Stimulated activated CD8-positive, alpha-beta memory T cell treated with anti-CD3 and anti-CD28 coated beads, Interleukin-12 subunit alpha, Interleukin-12 subunit beta, amount 100 ng/mL, for 24 hours (primary cell): Measurements from ENCODE around the gene MSI1.
"Not testable (repeated sequence)": the region's sequence is repeated elsewhere in the genome, so short reads cannot be mapped to it uniquely, and the experiment has no call there.

Experiments used
- DNase-seq: peaks from one replicate; pipeline ENCODE4 v3.0.0-alpha.2; 2020; ENCODE audit errors: extremely low read depth

MSI1 gene

DNA sequence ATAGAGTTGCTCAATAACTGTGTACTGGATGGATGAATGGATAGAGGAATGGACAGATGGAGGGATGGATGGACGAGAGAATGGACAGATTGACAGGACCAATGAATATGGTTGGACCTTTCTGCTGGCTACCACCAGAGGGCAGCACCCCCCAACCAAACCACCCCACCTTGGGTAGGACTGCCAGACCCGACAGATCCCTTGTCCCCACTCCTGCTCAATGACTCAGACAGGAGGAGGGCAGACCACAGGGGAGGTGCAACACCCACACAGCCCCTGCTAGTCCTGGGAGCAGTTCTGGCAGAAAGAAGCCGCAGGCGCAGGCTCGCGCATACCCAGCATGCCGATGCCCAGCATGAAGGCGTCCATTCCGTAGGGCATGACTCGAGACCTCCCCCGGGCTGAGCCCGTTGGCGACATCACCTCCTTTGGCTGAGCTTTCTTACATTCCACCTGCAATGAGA, 12.4 kb downstream of the MSI1 start:
- DNase-seq, result peak; percentile 42

DNA sequence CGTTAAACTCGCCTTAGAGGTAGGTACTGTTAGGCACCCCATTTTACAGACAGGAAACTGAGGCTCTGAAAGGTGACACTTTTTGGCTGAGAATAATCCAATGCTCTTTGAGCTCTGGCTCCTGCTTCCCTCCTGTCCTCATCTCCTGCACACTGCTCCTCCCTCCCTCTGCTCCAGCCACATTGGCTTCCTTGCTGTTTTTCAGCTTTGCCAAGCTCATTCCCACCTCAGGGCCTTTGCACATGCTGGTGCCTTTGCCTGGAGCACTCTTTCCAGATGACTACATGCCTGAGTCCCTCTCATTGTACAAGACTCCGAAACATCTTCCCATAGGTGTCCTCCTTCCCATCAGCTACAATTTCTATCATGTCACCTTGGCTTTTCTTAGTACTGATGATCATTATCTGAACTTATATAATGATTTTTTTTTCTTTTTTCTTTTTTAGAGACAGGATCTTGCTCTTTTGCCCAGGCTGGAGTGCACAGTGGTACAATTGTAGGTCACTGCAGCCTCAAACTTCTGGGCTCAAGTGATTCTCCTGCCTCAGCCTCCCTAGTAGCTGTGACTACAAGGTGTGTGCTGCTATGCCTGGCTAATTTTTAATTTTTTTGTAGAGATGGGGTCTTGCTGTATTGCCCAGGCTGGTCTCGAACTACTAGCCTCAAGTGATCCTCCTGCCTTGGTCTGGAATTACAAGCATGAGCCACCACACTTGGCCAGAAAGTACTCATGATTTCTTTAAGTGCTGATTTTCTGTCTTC, 15.2 kb downstream of the MSI1 start:
- DNase-seq, result no peak

DNA sequence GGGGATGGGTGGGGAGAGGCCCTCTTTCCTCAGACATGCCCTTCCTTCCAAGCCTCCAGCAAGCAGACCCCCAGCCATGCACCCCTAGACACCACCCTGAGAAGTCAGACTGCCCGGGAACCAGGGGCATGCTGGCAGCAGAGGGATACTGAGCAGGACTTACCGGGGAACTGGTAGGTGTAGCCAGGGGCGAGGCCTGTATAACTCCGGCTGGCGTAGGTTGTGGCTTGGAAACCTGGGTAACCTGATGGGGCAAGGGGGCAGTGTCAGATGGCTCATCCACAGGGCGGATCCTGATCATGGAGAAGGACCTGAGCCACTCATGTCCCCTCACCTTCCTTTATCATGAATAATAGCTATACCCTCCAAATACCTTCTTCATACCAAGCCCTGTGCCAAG, 15.8 kb downstream of the MSI1 start:
- no peak for DNase-seq

DNA sequence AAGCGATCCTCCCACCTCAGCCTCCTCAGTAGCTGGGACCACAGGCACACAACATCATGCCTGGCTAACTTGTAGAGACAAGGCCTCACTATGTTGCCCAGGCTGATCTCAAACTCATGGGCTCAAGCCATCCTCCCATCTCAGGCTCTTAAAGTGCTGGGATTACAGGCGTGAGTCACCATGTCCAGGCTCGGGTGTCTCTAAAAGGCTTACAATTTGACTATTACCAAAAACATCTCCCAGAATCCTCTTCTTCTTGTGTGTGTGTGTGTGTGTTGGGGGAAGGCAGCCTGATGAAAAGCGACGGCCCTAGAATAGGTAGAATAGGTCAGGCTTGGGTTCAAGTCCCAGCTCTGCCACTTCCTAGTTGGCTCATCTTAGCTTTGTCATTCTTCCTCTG, 16.8 kb downstream of the MSI1 start:
- DNase-seq, result no peak

DNA sequence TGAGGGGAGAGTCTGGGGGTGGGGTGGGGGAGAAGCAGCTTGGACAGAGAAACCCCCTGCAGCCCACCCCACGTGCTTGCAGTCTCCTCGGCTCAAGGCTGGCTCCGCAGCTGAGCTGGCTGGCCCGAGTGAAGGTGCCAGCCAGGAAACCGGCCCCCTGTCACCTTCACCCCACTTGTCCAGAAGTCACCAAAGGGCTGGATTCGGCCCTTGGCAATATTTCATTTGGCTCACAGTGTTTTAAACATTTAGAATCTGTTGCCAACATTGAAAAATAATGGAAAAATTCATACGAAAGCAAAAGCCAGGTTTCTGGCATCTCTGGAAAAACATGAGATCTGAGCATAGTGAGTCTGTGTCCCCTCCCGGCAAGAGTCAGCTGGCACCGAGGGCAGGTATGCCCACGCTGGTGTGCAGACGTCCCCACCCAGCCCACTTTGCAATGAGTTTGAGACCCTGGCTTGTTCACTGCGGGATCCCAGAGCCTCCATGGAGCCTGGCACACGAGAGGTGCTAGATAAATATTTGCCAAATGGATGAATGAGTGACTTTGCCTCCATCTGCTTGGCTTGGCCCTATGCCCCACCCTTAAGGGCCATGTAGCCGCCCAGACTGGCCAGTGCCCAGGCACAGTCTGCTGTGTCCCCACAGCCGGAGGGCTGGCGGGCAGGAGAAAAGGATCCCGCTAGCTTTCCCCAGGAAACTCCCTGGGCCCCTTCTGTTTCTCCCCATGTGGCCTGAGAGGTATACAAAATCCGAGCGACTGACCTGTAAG, 18.2 kb downstream of the MSI1 start:
- DNase-seq, result no peak

DNA sequence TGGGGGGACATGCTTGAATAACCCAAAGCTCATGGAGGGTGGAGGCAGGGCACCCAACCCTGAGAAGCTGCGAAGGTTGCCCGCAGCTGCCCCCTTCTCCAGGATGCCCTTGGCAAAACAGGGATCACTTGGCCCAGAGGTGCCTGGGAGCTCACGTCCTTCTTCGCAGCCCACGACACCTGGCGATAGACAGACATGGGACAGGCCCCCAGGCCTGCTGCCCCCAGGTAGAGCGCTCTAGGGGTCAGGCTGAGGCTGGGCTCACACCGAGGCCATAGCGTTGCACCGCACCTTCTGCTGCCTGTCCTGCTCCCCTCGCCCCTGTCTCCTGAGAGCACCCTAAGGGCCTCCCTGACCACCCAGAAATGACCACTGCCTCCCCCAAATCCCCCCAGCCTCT, 21.2 kb downstream of the MSI1 start:
- DNase-seq, result no peak

DNA sequence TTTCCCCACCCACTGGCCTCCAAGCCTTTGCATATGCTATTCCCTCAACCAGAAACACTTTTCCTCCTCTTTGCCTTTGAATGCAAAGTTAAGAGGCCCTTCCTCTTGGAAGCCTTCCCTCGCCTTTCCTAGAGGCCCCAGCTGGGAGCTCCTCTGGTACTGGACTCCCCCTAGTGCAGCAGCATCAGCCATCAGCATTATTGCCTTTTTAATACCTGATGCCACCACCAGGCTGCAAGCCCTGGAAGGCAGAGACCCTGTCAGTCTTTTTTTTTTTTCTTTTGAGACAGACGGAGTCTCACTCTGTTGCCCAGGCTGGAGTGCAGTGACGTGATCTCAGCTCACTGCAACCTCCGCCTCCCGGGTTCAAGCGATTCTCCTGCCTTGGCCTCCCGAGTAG, 22.3 kb downstream of the MSI1 start:
- DNase-seq, result no peak

DNA sequence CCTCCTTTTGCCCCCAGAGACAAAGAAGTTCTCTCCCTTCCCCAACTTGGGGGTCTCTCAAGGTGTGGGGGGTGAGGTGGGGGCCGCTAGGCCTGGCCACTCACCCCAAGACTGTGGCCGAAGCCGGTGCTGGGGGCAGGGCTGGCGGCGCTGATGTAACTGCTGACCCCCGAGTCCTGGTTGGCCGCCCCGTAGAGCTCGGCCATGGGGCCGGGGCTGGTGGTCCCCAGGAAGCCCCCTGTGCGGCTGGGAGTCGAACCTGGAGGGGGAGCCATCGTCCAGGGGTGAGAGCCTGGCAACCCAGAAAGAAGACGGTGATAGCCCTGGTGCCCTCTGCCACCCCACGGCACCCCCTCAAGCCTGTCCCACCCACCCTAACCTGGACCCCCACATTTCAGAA, 22.9 kb downstream of the MSI1 start:
- no peak for DNase-seq

DNA sequence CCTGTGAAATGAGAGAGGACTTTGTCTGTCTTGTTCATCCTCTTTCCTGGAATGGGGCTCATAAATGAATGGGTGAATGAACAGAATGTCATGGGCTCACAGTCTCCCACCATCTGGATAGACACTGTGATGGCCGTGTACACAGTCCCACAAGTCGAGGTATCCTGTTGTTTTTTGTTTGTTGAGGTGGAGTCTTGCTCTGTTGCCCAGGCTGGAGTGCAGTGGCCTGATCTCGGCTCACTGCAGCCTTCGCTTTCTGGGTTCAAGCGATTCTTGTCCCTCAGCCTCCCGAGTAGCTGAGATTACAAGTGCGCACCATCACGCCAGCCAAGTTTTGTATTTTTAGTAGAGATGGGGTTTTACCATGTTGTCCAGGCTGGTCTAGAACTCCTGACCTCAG, 25.3 kb downstream of the MSI1 start:
- no peak for DNase-seq

DNA sequence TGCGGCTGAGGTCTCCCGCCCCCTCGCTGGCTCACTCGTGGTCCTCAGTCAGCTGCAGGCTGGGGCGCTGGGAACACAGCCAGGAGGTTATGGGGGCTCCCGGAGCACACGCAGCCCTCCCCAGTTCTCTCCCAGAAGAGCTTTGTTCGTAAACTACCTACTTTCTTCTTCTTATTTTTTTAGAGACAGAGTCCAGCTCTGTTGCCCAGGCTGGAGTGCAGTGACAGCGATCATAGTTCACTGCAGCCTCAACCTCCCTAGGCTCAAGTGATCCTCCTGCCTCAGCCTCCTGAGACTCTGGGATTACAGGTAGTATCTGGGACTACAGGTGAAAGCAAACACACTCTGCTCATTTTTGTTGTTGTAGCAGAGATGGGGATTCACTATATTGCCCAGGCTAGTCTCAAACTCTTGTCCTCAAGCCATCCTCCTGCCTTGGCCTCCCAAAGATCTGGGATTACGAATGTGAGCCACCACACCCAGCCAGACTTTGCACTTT, 25.9 kb downstream of the MSI1 start:
- no peak for DNase-seq

DNA sequence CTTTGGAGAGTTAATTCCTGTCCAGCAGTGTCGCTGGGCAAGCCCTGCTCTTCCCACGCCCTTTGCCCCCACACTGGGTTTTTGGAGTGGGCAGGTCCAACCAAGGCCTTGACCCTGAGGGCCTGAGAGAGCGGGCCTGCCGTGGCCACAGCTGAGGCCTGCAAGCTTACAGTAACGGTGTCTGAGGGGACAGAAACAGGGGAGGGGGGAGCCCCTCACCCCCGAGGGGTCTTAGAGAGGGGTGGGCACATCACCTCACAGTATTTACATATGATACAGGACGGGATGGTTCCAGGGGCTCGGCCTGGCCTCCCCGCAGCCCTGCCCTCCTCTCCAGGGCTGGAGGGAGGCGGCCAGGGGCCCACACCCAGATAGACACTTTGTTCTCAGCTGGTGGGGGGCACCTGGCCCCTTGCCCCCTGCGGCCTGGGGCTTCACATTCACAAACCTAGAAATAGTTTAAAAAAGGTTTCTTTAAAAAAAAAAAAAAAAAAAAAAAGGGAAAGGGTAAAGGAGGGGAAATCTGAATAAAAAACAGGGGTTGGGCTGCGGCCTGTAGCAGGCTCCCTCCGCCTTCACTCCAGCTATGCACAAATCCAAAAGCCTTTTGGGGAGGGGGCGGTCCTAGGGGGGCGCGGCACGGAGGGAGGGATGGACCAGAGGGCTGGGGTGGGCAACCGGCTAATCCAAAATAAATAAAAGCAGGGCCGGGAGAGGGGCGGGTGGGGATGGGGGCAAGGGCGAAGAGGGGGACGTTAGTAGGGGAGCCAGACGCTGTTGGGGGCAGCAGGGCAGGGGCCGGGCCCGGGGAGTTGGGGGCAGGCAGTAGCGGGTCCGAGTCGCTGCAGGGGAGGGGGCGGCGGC, 26.6 kb downstream of the MSI1 start:
- no peak for DNase-seq

DNA sequence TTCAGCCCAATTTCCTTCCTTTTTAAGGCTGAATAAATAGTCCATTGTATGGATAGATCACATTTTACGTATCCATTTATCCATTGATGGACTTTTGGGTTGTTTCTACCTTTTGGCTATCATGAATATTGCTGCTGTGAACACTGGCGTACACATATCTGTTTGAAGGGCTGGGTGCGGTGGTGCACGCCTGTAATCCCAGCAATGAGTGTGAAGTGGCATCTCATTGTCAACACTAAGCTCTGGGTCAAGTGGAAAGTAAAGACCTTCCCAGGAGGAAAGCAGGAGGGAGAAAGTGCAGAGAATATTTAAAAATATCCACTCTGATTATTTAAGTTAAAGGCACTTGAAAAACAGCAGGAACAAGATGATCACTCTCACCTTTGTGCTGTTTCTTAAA, 29.7 kb downstream of the MSI1 start:
- DNase-seq, result no peak

DNA sequence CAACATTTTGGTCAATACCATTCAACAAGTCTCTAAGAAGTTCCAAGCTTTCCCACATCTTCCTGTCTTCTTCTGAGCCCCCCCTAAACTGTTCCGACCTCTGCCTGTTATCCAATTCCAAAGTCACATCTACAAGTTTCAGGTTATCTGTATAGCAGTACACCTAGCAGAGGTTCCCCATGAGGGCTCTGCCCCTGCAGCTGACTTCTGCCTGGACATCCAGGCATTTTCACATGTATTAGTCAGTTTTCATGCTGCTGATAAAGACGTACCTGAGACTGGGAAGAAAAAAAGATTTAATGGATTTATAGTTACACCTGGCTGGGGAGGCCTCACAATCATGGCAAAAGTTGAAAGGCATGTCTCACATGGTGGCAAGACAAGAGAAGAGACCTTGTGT, 31.2 kb downstream of the MSI1 start:
- DNase-seq, result no peak

DNA sequence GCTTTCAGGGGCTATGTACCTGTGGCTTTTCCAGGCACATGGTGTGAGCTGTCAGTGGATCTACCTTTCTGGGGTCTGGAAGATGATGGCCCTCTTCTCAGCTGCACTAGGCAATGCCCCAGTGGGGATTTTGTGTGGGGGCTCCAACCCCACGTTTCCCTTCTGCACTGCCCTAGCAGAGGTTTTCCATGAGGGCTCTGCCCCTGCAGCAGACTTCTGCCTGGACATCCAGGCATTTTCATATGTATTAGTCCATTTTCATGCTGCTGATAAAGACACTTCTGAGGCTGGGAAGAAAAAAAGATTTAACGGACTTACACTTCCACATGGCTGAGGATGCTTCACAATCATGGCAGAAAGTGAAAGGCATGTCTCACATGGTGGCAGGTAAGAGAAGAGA, 32.6 kb downstream of the MSI1 start:
- DNase-seq, result not testable (repeated sequence)

DNA sequence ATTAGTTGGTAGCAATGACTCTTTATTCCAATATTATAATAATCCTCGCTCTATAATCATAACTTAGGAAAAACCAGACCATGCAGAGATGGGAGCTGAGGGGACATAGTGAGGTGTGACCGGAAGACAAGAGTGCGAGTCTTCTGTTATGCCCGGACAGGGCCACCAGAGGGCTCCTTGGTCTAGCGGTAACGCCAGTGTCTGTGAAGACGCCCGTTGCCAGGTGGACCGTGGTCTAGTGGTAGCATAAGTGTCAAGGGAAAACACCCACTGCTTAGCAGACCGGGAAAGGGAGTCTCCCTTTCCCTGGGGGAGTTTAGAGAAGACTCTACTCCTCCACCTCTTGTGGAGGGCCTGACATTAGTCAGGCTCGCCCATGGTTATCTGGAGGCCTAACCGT, 33.5 kb downstream of the MSI1 start:
- not testable (repeated sequence) for DNase-seq

DNA sequence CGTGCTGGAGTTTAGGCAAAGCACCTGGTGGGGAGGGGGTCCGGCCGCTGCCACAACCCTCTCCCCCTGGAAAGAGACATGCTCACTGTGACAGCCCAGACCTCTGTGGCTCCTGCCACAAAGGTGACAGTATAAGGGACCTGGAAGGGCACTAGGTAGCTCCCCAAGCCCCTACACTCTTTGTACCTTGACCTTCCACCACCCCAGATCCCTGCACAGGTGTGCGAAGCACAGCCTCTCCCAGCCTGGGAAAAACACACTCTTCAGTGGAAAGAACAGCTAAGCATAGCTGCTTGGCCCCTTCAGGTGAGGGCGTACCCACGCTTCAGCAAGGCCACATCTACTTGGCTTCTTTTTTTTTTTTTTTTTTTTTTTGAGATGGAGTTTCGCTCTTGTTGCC, 36.4 kb downstream of the MSI1 start:
- DNase-seq, result no peak

DNA sequence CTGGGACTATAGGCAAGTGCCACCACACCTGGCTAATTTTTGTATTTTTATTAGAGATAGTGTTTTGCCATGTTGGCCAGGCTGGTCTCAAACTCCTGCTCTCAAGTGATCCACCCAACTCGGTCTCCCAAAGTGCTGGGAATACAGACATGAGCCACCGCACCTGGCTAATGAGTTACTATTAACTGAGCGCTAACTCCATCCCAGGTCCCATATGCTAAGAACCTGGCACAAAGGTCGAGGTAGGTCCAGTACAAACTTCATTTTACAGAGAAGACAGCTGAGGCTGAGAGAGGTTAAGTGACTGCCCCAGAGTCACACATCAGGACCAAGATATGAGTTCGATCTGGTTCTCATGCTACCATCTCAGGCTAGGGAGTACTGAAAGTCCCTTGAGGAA, 36.9 kb downstream of the MSI1 start:
- DNase-seq, result no peak

DNA sequence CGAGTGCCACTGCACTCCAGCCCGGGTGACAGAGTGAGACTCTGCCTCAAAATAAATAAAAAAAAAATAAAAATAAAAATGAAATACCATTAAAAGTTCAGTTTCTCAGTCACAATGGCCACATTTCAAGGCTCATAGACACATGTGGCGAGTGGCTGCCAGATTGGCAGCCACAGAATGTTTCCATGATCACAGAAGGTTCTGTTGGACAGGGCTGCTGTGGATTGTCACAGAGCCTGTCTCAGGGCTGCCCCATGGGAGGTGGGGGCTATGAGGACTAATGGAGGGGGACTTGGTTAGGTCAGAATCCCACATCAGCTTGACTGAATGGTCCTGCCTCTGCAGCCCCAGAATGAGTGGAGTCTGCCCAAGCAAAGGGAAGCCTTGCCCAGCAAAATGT, 37.6 kb downstream of the MSI1 start:
- DNase-seq, result no peak

DNA sequence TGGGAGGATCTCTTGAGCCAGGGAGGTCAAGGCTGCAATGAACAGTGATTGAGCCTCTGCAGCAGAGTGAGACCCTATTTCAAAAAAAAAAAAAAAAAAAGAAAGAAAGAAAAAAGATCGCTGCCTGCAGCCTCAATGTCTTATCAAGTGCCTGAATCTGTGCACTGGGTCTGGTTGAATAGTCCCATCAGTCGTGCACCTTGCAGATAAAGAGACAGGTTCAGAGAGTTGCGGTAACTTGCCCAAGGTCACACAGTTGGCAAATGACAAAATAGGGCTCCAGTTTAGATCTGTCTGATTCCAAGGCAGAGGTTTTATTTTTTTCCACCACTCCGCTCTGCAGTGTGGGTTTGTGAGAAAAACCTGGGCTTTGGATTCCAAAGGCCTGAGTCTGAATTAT, 40.7 kb downstream of the MSI1 start:
- no peak for DNase-seq

DNA sequence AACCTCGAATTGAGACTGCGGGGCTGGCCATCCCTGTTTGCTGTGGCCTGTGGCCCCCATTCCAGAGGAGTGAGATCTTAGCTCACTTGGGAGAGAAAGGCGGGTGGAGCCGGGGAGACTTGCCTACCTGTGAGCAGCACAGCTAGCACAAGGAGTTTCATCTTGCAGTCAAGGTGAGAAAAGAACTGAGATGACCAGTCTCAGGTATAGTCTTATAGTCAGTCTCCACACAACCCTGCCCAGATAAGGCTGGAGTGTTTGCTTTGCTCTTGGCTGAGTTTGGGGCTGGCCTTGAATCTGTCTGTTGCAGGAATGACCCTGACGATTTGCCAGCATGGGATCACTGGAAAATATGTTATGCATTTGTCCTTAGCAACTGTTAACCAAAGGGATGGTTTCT, 41.4 kb downstream of the MSI1 start, which contains the start of gene PLA2G1B:
Gene PLA2G1B, minus strand, starts transcription at position 187 of the 400 bp plus-strand sequence. Its CDS starts 26 bp downstream, at position 161.
- DNase-seq, result no peak

DNA sequence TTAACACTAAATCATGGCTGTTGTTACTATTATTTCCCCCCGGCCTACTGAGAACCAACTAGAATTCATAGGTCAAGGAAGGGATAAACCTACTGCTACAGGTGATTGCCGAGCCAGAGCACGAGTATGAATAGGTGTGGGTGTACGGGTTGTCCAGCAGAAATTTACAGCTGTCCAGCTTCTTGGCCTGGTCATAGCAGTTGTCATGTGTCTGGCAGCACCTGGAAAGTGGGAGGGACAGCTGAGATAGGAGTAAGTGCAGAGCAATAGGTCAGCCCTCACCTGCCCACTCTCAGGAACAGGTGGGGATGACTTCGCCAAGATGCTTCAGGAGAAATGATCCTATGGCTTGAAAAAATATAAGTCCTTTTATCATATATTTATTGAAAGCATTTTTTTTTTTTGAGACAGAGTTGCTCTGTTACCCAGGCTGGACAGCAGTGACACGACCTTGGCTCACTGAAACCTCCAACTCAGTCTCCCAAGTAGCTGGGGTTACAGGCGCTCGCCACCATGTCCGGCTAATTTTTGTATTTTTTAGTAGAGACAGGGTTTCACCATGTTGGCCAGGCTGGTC, 44.0 kb downstream of the MSI1 start:
- DNase-seq, result no peak

DNA sequence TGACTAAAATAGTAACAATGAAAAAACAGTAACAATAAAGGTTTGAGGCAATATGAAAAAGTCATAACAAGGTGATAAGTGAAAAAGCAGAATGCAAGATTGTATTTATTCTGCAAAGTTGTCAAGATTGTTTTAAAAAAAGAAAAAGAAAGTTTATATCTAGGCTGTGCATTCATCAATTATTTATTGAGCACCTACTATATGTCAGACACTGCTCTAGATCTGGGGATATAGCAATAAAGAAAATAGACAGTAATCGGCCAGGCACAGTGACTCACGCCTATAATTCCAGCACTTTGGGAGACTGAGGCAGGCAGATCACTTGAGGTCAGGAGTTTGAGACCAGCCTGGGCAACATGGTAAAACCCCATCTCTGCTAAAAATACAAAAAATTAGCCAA, 45.2 kb downstream of the MSI1 start:
- DNase-seq, result no peak
